Measurements from ENCODE around the gene AKNA. TPM values are rescaled to one million over a fixed set of nuclear protein-coding genes. Genes with fewer than 3 reads are reported as not detected.

AKNA gene
- polyA plus RNA-seq, 1 donor from 2014 or later, result 1.2 TPM

GRCh38 chr9:114287763-114288192, 100.0 kb downstream of the AKNA start:
- TF ChIP-seq SMC3 (conservative IDR thresholded peaks at IDR 0.05; ENCODE audit: poor library complexity) (no peak), EZH2 (IDR thresholded peaks at IDR 0.05; ENCODE audit: borderline replicate concordance, insufficient read depth, low read length, poor library complexity, severe bottlenecking) (no peak), RAD21 (conservative IDR thresholded peaks at IDR 0.05) (no peak), MXI1 (conservative IDR thresholded peaks at IDR 0.05; ENCODE audit: poor library complexity, severe bottlenecking) (no peak), TAF1 (IDR thresholded peaks at IDR 0.05; ENCODE audit: low read depth) (no peak), CTCF (IDR thresholded peaks at IDR 0.05; ENCODE audit: poor library complexity, severe bottlenecking) (no peak), REST (IDR thresholded peaks at IDR 0.05; ENCODE audit: borderline replicate concordance) (no peak), POLR2AphosphoS5 (IDR thresholded peaks at IDR 0.05) (no peak), EP300 (conservative IDR thresholded peaks at IDR 0.05; ENCODE audit: poor library complexity, severe bottlenecking) (no peak)
- Histone ChIP-seq H3K79me2 (replicated peaks; ENCODE audit: insufficient read depth, low read length) (no peaks in the 10 kb centered on the region), H3F3A (ENCODE audit: insufficient read depth, low read length, poor library complexity, severe bottlenecking) (no peaks in the 10 kb centered on the region), H3K4me3 (ENCODE audit: low read length) (no peak overlapping the region), H3K9me2 (ENCODE audit: insufficient read depth, low read length) (no peaks in the 10 kb centered on the region), H4K20me1 (ENCODE audit: insufficient read depth) (no peaks in the 10 kb centered on the region), H3K27me3 (ENCODE audit: insufficient read depth, low read depth, low read length) (no peaks in the 10 kb centered on the region), H3K9me3 (ENCODE audit: low read length) (no peaks in the 10 kb centered on the region), H2AFZ (ENCODE audit: low read depth, low read length) (no peak overlapping the region), H3K4me2 (ENCODE audit: low read length) (no peak overlapping the region), H3K36me3 (ENCODE audit: insufficient read depth, low read length) (no peaks in the 10 kb centered on the region), H3K9ac (ENCODE audit: low read length) (no peak overlapping the region), H3K27ac (ENCODE audit: low read length) (no peak overlapping the region)

DNA sequence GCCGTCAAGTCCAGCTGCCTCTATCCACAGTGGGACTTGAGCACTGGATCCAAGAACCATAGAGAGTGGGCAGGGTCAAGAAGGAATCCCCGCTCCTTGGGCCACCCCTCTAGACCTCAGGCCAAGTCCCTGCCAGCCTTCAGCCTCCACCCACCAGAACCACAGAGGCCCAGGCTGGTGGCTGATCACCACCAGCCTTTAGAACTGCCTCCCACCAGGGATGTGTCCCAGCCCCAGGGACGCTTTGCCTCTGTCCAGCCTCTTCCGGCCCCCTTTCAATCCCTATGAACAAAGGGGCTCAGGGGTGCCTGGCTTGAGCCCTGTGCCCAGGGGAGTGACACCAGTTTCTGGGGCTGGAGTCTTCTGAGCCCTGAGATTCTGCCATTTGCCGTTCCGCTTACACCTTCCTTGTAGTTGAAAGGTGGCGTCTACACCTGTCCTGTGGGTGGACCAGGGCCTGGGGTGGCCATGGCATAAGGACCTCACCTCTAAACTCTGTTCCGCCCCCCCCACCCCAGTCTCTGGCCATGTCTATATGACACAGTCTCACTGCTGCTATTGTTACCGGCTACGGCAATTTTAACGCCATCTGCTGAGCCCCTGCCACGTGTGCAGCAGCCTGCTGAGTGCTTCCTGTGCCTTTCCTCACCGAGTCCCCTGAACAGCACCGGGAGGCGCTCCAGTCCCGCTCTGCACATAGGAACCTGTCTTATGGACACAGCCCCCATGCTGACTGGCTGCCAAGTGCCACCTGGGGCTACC, 100.6 kb downstream of the AKNA start:
- TF ChIP-seq SMC3 (conservative IDR thresholded peaks at IDR 0.05; ENCODE audit: poor library complexity), result no peak
- TF ChIP-seq REST (IDR thresholded peaks at IDR 0.05; ENCODE audit: borderline replicate concordance), result no peak
- TF ChIP-seq MXI1 (conservative IDR thresholded peaks at IDR 0.05; ENCODE audit: poor library complexity, severe bottlenecking), result no peak
- no peak for TF ChIP-seq CTCF (IDR thresholded peaks at IDR 0.05; ENCODE audit: poor library complexity, severe bottlenecking)
- no peak for TF ChIP-seq EP300 (conservative IDR thresholded peaks at IDR 0.05; ENCODE audit: poor library complexity, severe bottlenecking)
- Histone ChIP-seq H3K79me2 (replicated peaks; ENCODE audit: insufficient read depth, low read length) (no peaks in the 10 kb centered on the region), H3F3A (ENCODE audit: insufficient read depth, low read length, poor library complexity, severe bottlenecking) (no peaks in the 10 kb centered on the region), H3K27ac (ENCODE audit: low read length) (no peak overlapping the region), H3K9me2 (ENCODE audit: insufficient read depth, low read length) (no peaks in the 10 kb centered on the region), H3K4me2 (ENCODE audit: low read length) (no peak overlapping the region), H3K9ac (ENCODE audit: low read length) (no peak overlapping the region), H4K20me1 (ENCODE audit: insufficient read depth) (no peaks in the 10 kb centered on the region), H3K27me3 (ENCODE audit: insufficient read depth, low read depth, low read length) (no peaks in the 10 kb centered on the region), H3K9me3 (ENCODE audit: low read length) (no peaks in the 10 kb centered on the region), H3K36me3 (ENCODE audit: insufficient read depth, low read length) (no peaks in the 10 kb centered on the region), H3K4me3 (ENCODE audit: low read length) (no peak overlapping the region), H2AFZ (ENCODE audit: low read depth, low read length) (no peak overlapping the region)
